Fibroblast of lung (primary cell): ENCODE results near the gene KRT82. TPM values are rescaled to one million over a fixed set of nuclear protein-coding genes. Genes with fewer than 3 reads are reported as not detected.
"Not testable (repeated sequence)": the region's sequence is repeated elsewhere in the genome, so short reads cannot be mapped to it uniquely, and the experiment has no call there.

Source experiments
- DNase-seq, 2 donors: peaks; one replicate each; pipeline versions ENCODE4 v3.0.0 to v3.0.0-alpha.2; 2010; ENCODE audit warnings: low read depth in 2 of 2
- H2AFZ ChIP-seq: 2 replicates; pipeline ENCODE4 v1.5.1; 2012; ENCODE audit warnings: low read length, control low read depth, inconsistent platforms
- H3K27ac ChIP-seq: 2 replicates; pipeline ENCODE4 v1.5.1; 2011; ENCODE audit warnings: low read length, control low read depth; ENCODE audit not compliant: insufficient read depth
- H3K27me3 ChIP-seq: 2 replicates; pipeline ENCODE4 v1.5.1; 2011; ENCODE audit warnings: mild to moderate bottlenecking, low read length; ENCODE audit not compliant: control insufficient read depth, insufficient read depth
- H3K36me3 ChIP-seq: 2 replicates; pipeline ENCODE4 v1.5.1; 2011; ENCODE audit warnings: low read length; ENCODE audit not compliant: control insufficient read depth, insufficient read depth
- H3K4me1 ChIP-seq: 2 replicates; pipeline ENCODE4 v1.5.1; 2011; ENCODE audit warnings: low read length; ENCODE audit not compliant: control insufficient read depth, insufficient read depth; ENCODE audit errors: extremely low read depth
- H3K4me2 ChIP-seq: 2 replicates; pipeline ENCODE4 v1.5.1; 2011; ENCODE audit warnings: low read length, control low read depth; ENCODE audit not compliant: insufficient read depth; ENCODE audit errors: extremely low read depth
- H3K4me3 ChIP-seq, 4 experiments: fragments of 200-600 bp in 1 of 4; sonication (generic) in 1 of 4; replicated peaks in 1 of 4; 2 replicates each; pipeline ENCODE4 v1.5.1; 2011 to 2016; ENCODE audit warnings: low read length in 4 of 4, low read depth in 3 of 4, mild to moderate bottlenecking in 3 of 4, control low read depth in 2 of 4, inconsistent platforms in 1 of 4, mixed read lengths in 1 of 4; ENCODE audit not compliant: insufficient read depth in 1 of 4; ENCODE audit errors: control extremely low read depth in 1 of 4
- H3K79me2 ChIP-seq: 2 replicates; pipeline ENCODE4 v1.5.1; 2012; ENCODE audit warnings: mild to moderate bottlenecking, low read length, inconsistent platforms; ENCODE audit not compliant: control insufficient read depth, insufficient read depth
- H3K9ac ChIP-seq: 2 replicates; pipeline ENCODE4 v1.5.1; 2011; ENCODE audit warnings: mild to moderate bottlenecking, low read length, control low read depth; ENCODE audit not compliant: insufficient read depth
- H3K9me3 ChIP-seq: 2 replicates; pipeline ENCODE4 v1.5.1; 2012; ENCODE audit warnings: low read depth, low read length; ENCODE audit not compliant: control insufficient read depth, insufficient read depth
- H4K20me1 ChIP-seq: 2 replicates; pipeline ENCODE4 v1.5.1; 2011; ENCODE audit warnings: low read length; ENCODE audit not compliant: control insufficient read depth, insufficient read depth; ENCODE audit errors: extremely low read depth
- EZH2 ChIP-seq: IDR thresholded peaks from 2 replicates; pipeline ENCODE4 v1.5.1; 2012; ENCODE audit warnings: low read length, control low read depth, mild to moderate bottlenecking; ENCODE audit errors: missing control alignments
- polyA plus RNA-seq, 2 donors: library from polyadenylated mRNA; depleted of rRNA in 1 of 2; stranded (reverse) in 1 of 2; unstranded in 1 of 2; fragments of >200 nt; gene quantifications; 2 replicates each; pipeline ENCODE4 v1.2.1, GENCODE V29; 2011 to 2012; ENCODE audit warnings: missing spikeins in 1 of 2
- total RNA-seq: library from RNA; depleted of rRNA; stranded (reverse); fragments of >200 nt; gene quantifications from 2 replicates; pipeline ENCODE4 v1.2.1, GENCODE V29; 2014
- TF ChIP-seq, protein P1 (sequence below), 2 donors: IDR thresholded peaks in 1 of 2; conservative IDR thresholded peaks in 1 of 2; 1 replicate in 1 of 2; 2 replicates in 1 of 2; pipeline ENCODE4 v1.5.1; 2011 to 2012; ENCODE audit warnings: low read length in 2 of 2, control low read depth in 1 of 2, inconsistent platforms in 1 of 2, low read depth in 1 of 2, mild to moderate bottlenecking in 1 of 2

Gene KRT82
- total and polyA plus RNA-seq, 2 donors (not counting 1 experiment from before 2014, with no cell fraction given), result not detected

- Histone ChIP-seq H3K4me2 (no peak overlapping the region), H3K4me1 (peaks cover 4% of the 10 kb centered on the region), H3K9ac (no peak overlapping the region), H3K4me3 (no peak overlapping the region), H3K79me2 (no peaks in the 10 kb centered on the region), H3K9me3 (no peaks in the 10 kb centered on the region), H3K27me3 (no peaks in the 10 kb centered on the region), H3K36me3 (no peaks in the 10 kb centered on the region), H4K20me1 (no peaks in the 10 kb centered on the region), H2AFZ (no peak overlapping the region), H3K27ac (no peak overlapping the region)
- no peak for DNase-seq
- TF ChIP-seq, protein P1, sequence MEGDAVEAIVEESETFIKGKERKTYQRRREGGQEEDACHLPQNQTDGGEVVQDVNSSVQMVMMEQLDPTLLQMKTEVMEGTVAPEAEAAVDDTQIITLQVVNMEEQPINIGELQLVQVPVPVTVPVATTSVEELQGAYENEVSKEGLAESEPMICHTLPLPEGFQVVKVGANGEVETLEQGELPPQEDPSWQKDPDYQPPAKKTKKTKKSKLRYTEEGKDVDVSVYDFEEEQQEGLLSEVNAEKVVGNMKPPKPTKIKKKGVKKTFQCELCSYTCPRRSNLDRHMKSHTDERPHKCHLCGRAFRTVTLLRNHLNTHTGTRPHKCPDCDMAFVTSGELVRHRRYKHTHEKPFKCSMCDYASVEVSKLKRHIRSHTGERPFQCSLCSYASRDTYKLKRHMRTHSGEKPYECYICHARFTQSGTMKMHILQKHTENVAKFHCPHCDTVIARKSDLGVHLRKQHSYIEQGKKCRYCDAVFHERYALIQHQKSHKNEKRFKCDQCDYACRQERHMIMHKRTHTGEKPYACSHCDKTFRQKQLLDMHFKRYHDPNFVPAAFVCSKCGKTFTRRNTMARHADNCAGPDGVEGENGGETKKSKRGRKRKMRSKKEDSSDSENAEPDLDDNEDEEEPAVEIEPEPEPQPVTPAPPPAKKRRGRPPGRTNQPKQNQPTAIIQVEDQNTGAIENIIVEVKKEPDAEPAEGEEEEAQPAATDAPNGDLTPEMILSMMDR (conservative IDR thresholded peaks at IDR 0.05 in 1 of 2, IDR thresholded peaks at IDR 0.05 in 1 of 2; ENCODE audit: low read depth in 1 of 2, low read length in 2 of 2), result no peak
- TF ChIP-seq EZH2, result no peak
Measured at GRCh38 chr12:52413782-52414345, 7.7 kb upstream of the KRT82 start.

- Histone ChIP-seq H3K79me2 (no peaks in the 10 kb centered on the region), H3K9ac (no peak overlapping the region), H3K27me3 (no peaks in the 10 kb centered on the region), H3K4me1 (peaks cover 4% of the 10 kb centered on the region), H4K20me1 (no peaks in the 10 kb centered on the region), H3K36me3 (no peaks in the 10 kb centered on the region), H2AFZ (no peak overlapping the region), H3K4me3 (no peak overlapping the region), H3K9me3 (no peaks in the 10 kb centered on the region), H3K4me2 (no peak overlapping the region), H3K27ac (no peak overlapping the region)
- no peak for DNase-seq
- TF ChIP-seq, protein P1 (conservative IDR thresholded peaks at IDR 0.05 in 1 of 2, IDR thresholded peaks at IDR 0.05 in 1 of 2; ENCODE audit: low read depth in 1 of 2, low read length in 2 of 2), result no peak
- no peak for TF ChIP-seq EZH2
Measured at GRCh38 chr12:52413202-52413601, 7.1 kb upstream of the KRT82 start.

DNA sequence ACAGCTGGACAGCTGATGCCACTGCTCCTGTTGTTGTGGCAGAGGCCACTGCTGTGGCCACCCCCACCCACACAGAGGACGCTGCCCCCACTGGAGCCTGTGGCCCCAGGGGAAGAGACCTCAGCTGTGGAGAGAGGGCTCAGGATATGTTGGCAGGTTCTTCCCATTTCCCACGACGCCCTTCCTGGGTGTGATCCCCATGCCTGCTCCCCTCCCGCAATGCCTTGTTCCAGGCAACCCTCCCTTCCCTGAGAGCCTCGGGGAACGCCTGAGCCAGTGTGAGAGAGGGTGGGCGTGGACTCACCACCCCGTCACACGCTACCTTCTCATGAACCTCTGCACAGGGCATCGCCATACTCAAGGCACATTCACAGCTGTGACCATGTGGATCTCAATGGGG is 5.7 kb upstream of the KRT82 start:
- Histone ChIP-seq H3K27ac (no peak overlapping the region), H3K27me3 (no peaks in the 10 kb centered on the region), H3K9me3 (no peaks in the 10 kb centered on the region), H3K4me2 (no peak overlapping the region), H3K79me2 (no peaks in the 10 kb centered on the region), H3K36me3 (no peaks in the 10 kb centered on the region), H3K4me1 (peaks cover 4% of the 10 kb centered on the region), H3K4me3 (no peak overlapping the region), H4K20me1 (no peaks in the 10 kb centered on the region), H2AFZ (no peak overlapping the region), H3K9ac (no peak overlapping the region)
- TF ChIP-seq, protein P1 (conservative IDR thresholded peaks at IDR 0.05 in 1 of 2, IDR thresholded peaks at IDR 0.05 in 1 of 2; ENCODE audit: low read depth in 1 of 2, low read length in 2 of 2), result no peak
- no peak for TF ChIP-seq EZH2
- no peak for DNase-seq

GRCh38 chr12:52410589-52411248 is 4.6 kb upstream of the KRT82 start:
- not testable (repeated sequence) for H3K9ac ChIP-seq, H3K4me3 ChIP-seq, H3K4me2 ChIP-seq, H2AFZ ChIP-seq, H3K27ac ChIP-seq, H3K79me2 ChIP-seq, H3K27me3 ChIP-seq, H3K36me3 ChIP-seq, H3K4me1 ChIP-seq, H3K9me3 ChIP-seq, DNase-seq, H4K20me1 ChIP-seq
